Skeletal muscle satellite cell (primary cell): ENCODE measurements around the gene SNX3.

Source experiments
- H3K27me3 ChIP-seq: 2 replicates; pipeline ENCODE4 v1.7.0; 2013; ENCODE audit warnings: low read length; ENCODE audit not compliant: control insufficient read depth, insufficient read depth
- H3K36me3 ChIP-seq: 2 replicates; pipeline ENCODE4 v1.7.0; 2013; ENCODE audit warnings: mild to moderate bottlenecking, control low read depth, low read length; ENCODE audit not compliant: insufficient read depth
- H3K4me1 ChIP-seq: 2 replicates; pipeline ENCODE4 v1.7.0; 2013; ENCODE audit warnings: low read length; ENCODE audit not compliant: control insufficient read depth, insufficient read depth
- H3K4me2 ChIP-seq: 2 replicates; pipeline ENCODE4 v1.7.0; 2013; ENCODE audit warnings: mild to moderate bottlenecking, low read length
- H3K4me3 ChIP-seq: 2 replicates; pipeline ENCODE4 v1.7.0; 2013; ENCODE audit warnings: low read length
- H3K9ac ChIP-seq: 2 replicates; pipeline ENCODE4 v1.7.0; 2013; ENCODE audit warnings: mild to moderate bottlenecking, low read depth, low read length, moderate library complexity
- H3K9me3 ChIP-seq: replicated peaks from 2 replicates; pipeline ENCODE4 v1.7.0; 2013; ENCODE audit warnings: mild to moderate bottlenecking, control low read depth, low read length

Gene SNX3

GRCh38 chr6:108236791-108237190 is 24.0 kb downstream of the SNX3 start:
- Histone ChIP-seq H3K9me3 (no peaks in the 10 kb centered on the region), H3K4me2 (no peak overlapping the region), H3K9ac (no peak overlapping the region), H3K36me3 (peaks cover 16% of the 10 kb centered on the region), H3K4me1 (no peaks in the 10 kb centered on the region), H3K27me3 (no peaks in the 10 kb centered on the region), H3K4me3 (no peak overlapping the region)

GRCh38 chr6:108235127-108235526 is 25.7 kb downstream of the SNX3 start:
- H3K9ac ChIP-seq: no peak overlapping the region
- no peak overlapping the region for H3K4me2 ChIP-seq
- H3K4me3 ChIP-seq: no peak overlapping the region
- H3K27me3 ChIP-seq: no peaks in the 10 kb centered on the region
- H3K4me1 ChIP-seq: no peaks in the 10 kb centered on the region
- no peaks in the 10 kb centered on the region for H3K9me3 ChIP-seq
- peaks cover 14% of the 10 kb centered on the region for H3K36me3 ChIP-seq

- H3K4me1 ChIP-seq: no peaks in the 10 kb centered on the region
- H3K4me3 ChIP-seq: no peak overlapping the region
- no peak overlapping the region for H3K9ac ChIP-seq
- H3K9me3 ChIP-seq: no peaks in the 10 kb centered on the region
- no peaks in the 10 kb centered on the region for H3K27me3 ChIP-seq
- H3K36me3 ChIP-seq: no peaks in the 10 kb centered on the region
- H3K4me2 ChIP-seq: no peak overlapping the region
Observed at GRCh38 chr6:108228416-108228815, 32.4 kb downstream of the SNX3 start.

GRCh38 chr6:108227290-108227689 is 33.5 kb downstream of the SNX3 start:
- no peaks in the 10 kb centered on the region for H3K9me3 ChIP-seq
- no peak overlapping the region for H3K4me2 ChIP-seq
- no peak overlapping the region for H3K4me3 ChIP-seq
- H3K4me1 ChIP-seq: no peaks in the 10 kb centered on the region
- H3K9ac ChIP-seq: no peak overlapping the region
- H3K27me3 ChIP-seq: no peaks in the 10 kb centered on the region
- peaks cover 2% of the 10 kb centered on the region for H3K36me3 ChIP-seq

DNA sequence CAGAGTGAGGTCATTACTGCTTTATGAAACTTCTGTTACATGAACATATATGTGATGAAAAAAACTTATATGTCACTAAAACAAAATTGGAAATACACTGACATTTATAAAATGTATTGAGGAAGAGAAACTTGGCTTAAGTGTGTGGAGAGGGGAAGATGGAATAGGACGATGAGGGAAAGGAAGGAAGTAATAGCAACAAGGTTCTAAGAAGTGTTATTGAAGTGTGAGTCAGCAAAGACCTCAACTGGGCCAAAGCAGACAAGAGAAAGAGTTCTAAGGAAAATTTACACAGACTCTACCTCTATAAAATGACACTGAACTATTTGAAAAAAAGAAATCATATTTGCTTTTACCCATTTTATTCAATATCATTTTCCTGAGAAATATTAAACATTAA is 38.3 kb downstream of the SNX3 start:
- Histone ChIP-seq H3K4me2 (no peak overlapping the region), H3K9me3 (no peaks in the 10 kb centered on the region), H3K4me3 (no peak overlapping the region), H3K9ac (no peak overlapping the region), H3K36me3 (peaks cover 12% of the 10 kb centered on the region), H3K4me1 (no peaks in the 10 kb centered on the region), H3K27me3 (no peaks in the 10 kb centered on the region)

DNA sequence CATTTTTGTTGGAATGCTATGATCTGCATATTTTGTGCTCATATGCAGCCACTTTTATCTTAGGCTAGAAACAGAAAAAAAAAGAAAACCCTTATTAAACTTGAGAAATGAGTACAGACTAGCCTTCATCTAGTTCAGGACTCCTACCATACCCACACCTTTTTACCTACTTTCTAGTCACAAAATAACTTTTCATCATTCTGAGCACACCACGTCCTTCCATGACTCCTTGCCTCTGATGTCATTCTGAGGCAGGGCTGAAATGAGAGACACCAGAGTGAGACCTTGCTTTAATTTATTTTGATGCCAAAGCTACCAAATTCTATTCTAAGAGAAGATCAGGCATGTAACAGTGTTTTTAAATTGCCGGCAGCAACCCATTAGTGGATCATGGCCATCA is 38.8 kb downstream of the SNX3 start:
- Histone ChIP-seq H3K4me2 (no peak overlapping the region), H3K9ac (no peak overlapping the region), H3K4me1 (no peaks in the 10 kb centered on the region), H3K27me3 (no peaks in the 10 kb centered on the region), H3K4me3 (no peak overlapping the region), H3K36me3 (peaks cover 12% of the 10 kb centered on the region), H3K9me3 (no peaks in the 10 kb centered on the region)

DNA sequence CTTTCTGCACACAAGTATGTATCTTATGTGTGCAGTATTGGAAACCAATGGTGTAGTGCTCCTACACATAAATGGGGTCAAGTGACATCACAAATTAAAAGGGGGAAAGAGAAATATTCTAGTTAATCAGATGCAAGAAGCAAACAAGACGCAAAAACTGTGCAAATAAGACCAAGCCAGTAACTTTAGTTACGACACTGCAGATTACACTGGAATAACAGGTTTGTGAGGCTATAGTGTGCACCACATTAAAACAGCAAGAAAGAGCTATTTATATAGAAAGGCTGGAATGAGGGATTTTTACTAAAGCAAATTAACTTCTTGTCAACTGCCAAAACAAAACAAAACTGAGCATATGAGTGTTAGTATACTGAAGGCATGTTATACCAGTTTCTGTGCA is 49.2 kb downstream of the SNX3 start:
- Histone ChIP-seq H3K4me2 (no peak overlapping the region), H3K4me3 (no peak overlapping the region), H3K9ac (no peak overlapping the region), H3K36me3 (peaks cover 14% of the 10 kb centered on the region), H3K9me3 (no peaks in the 10 kb centered on the region), H3K27me3 (no peaks in the 10 kb centered on the region), H3K4me1 (no peaks in the 10 kb centered on the region)

DNA sequence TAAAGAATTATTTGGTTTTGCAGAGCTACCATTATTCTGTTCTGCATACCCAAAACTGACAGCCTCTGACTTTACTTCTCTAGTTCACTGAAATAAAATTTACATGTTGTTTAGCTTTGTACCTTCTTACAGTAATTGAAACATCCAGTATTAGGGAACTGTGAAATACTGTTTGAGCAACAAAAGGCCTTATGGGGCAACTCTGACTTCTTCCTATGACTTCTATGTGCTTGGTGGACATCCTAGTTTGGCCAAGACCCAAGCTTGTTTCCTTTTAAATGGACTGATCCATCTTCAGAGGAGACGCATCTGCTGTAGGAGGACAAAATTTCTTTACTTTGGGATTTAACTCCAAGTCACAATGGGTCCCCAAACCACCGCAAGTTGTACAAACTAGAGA is 50.3 kb downstream of the SNX3 start:
- H3K9ac ChIP-seq: no peak overlapping the region
- peaks cover 12% of the 10 kb centered on the region for H3K36me3 ChIP-seq
- H3K4me2 ChIP-seq: no peak overlapping the region
- no peaks in the 10 kb centered on the region for H3K27me3 ChIP-seq
- no peaks in the 10 kb centered on the region for H3K9me3 ChIP-seq
- H3K4me1 ChIP-seq: no peaks in the 10 kb centered on the region
- no peak overlapping the region for H3K4me3 ChIP-seq

GRCh38 chr6:108209738-108210137 is 51.1 kb downstream of the SNX3 start:
- Histone ChIP-seq H3K4me1 (no peaks in the 10 kb centered on the region), H3K9me3 (no peaks in the 10 kb centered on the region), H3K9ac (no peak overlapping the region), H3K27me3 (no peaks in the 10 kb centered on the region), H3K36me3 (peaks cover 12% of the 10 kb centered on the region), H3K4me3 (no peak overlapping the region), H3K4me2 (no peak overlapping the region)

DNA sequence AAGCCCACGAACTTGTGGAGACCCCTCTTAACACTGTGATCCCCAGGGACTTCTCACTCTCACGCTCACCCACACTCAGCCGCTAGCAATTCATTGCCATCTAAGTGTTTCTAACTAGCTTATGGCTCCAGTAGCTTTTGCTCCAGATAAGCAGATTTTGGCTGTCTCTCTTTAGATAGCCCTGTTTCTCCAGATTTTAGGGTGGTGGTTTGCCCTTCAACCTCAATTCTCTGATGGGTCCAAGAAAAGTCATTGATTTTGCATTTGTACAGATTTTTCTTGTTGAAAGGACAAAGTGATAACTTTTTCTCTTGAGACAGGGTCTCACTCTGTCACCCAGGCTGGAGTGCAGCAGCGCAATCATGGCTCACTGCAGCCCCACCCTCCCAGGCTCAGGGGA is 53.8 kb downstream of the SNX3 start:
- Histone ChIP-seq H3K9ac (no peak overlapping the region), H3K9me3 (no peaks in the 10 kb centered on the region), H3K4me2 (no peak overlapping the region), H3K36me3 (peaks cover 16% of the 10 kb centered on the region), H3K4me1 (no peaks in the 10 kb centered on the region), H3K27me3 (no peaks in the 10 kb centered on the region), H3K4me3 (no peak overlapping the region)

- Histone ChIP-seq H3K4me2 (no peak overlapping the region), H3K9ac (no peak overlapping the region), H3K4me1 (no peaks in the 10 kb centered on the region), H3K4me3 (no peak overlapping the region), H3K9me3 (no peaks in the 10 kb centered on the region), H3K36me3 (peaks cover 5% of the 10 kb centered on the region), H3K27me3 (no peaks in the 10 kb centered on the region)
Observed at GRCh38 chr6:108203189-108204112, 57.4 kb downstream of the SNX3 start.

GRCh38 chr6:108200631-108201030 is 60.2 kb downstream of the SNX3 start:
- Histone ChIP-seq H3K9me3 (no peaks in the 10 kb centered on the region), H3K4me2 (no peak overlapping the region), H3K4me3 (no peak overlapping the region), H3K4me1 (no peaks in the 10 kb centered on the region), H3K27me3 (no peaks in the 10 kb centered on the region), H3K9ac (no peak overlapping the region), H3K36me3 (peaks cover 5% of the 10 kb centered on the region)
